T47D (cell line): ENCODE data around the gene CREB5.
A peak's percentile ranks its signal among the peaks of the same experiment; 100 is the strongest.

Experiments used
- DNase-seq, 2 experiments: peaks; one replicate each; pipeline versions ENCODE4 v3.0.0 to v3.0.0-alpha.2; 2011 to 2012; ENCODE audit warnings: low read depth in 1 of 2, low spot score in 1 of 2
- JUND ChIP-seq: IDR thresholded peaks from 2 replicates; pipeline ENCODE4 v1.6.1; 2012; ENCODE audit warnings: low read depth
- in situ Hi-C: cut with HindIII; loops from 2 replicates; pipeline ENCODE4 v1.10.0; 2016; ENCODE audit warnings: low sequenced_read_pairs, low pct_unique_long_range_greater_than_20kb

Gene CREB5

DNA sequence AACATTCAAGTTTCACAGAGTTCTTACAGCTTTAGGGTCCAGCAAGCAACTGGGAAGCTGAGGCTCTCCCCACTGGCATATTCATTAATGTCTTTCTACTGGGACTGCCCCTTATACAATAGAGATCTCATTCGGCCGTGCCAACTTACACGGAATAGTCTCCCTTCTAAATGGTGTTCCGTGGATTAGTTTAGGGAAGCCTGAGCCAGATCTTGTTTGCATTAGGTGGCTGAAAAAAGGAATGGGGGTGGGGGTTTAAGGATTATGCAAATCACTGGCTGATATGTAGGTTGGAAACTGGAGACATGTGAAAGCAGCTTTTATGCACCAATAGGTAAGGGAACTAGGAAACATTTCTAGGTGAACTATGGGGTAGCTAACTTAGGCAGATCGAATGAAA lies 327.5 kb downstream of the CREB5 start:
- no peak for DNase-seq
- TF ChIP-seq JUND: no peak
- in situ Hi-C loops: no loop called here

- in situ Hi-C loops: no loop called here
- DNase-seq: no peak
- no peak for TF ChIP-seq JUND
Observed at GRCh38 chr7:28744951-28745350, 332.6 kb downstream of the CREB5 start.

- no peak for DNase-seq
- in situ Hi-C loops: no loop called here
- TF ChIP-seq JUND: no peak
Observed at GRCh38 chr7:28745351-28745750, 333.0 kb downstream of the CREB5 start.

GRCh38 chr7:28747404-28747803 lies 335.1 kb downstream of the CREB5 start:
- in situ Hi-C loops: no loop called here
- no peak for DNase-seq
- no peak for TF ChIP-seq JUND

DNA sequence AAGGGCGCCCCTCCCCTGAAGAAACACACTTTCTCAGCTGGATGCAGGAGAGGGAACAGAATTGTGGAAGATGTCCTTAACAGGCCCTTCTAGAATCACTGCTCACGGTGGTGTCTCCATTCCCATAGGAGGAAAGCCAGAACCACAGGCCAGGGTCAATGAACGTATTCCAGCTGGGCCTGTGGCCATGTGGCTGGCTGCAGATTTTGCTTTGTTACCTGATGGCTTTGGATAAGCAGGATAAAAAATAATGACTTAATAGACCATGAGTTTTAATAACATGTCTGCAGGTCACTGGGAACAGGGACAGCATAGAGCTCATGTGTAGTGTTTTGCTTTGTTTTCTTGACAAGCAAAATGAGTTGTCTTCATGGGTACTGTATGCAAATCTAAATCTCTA lies 335.5 kb downstream of the CREB5 start:
- TF ChIP-seq JUND: no peak
- DNase-seq: no peak
- in situ Hi-C loops: no loop called here

DNA sequence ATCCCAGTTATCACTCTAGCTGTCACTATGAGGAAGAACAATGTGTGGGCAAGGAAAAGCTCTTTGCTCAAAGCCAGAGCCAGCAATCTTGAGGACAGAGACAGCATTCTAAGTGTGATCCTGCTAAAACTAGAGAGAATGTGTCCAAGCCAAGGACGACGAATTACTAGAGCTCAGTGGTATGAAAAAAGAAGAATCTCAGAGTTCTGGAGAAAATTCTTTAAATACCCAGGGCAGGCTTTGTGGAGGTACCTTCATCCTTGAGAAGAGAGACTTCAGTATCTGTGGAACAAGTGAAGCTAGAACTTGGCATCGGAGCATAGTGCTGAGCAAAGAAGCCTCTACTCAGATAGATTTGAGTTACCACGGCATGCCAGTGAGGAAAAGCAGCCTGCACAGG lies 336.0 kb downstream of the CREB5 start:
- in situ Hi-C loops: no loop called here
- no peak for TF ChIP-seq JUND
- no peak for DNase-seq

DNA sequence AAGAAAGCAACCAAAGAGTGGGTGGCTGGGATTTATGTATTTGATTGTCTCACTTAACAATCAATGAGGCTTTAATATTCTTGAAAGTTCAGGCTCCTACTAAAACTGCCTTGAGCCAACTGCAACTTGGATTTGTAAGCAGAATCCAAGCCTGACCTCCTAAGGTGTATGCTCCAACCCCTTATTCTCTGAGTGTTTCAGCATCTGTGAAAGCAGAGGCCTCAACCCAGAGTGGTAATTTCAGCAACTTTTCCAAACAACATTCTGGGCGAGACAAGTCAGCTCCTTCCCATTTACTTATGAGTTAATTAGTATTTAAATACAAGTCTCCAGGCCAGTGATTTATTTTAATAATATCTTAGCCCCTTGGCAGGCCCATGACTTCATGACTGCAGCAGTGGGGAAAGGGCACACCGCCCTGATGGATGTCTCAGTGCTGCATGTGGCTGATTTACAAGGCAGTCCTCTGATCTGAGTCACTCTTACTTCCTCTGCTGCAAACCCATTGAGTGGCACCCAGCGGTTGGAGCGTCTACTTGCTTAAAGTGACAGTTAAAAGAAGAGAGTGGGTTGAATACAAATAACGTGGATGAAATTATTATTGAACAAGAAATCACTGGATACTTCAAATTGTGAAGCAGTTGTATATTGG lies 336.7 kb downstream of the CREB5 start:
- no peak for TF ChIP-seq JUND
- DNase-seq: no peak
- in situ Hi-C loops: no loop called here

DNA sequence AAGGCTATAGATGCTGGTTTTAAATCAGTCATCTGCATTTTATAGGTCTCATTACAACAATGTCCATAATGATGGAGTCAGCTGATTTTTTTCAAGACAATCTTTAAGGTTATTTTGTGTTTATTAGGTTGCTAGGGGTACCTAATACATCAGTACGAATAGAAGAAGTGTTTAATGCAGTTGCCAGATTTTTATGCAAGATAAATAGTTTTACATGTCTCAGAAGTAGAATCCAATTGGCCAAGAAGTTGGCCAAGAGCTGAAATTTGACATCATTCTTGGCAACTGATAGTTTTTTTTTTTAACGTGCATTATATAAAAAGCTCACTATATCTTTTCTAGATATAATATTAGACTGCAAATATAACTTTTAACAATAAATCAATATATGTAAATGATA lies 337.3 kb downstream of the CREB5 start:
- in situ Hi-C loops: no loop called here
- DNase-seq: no peak
- no peak for TF ChIP-seq JUND

DNA sequence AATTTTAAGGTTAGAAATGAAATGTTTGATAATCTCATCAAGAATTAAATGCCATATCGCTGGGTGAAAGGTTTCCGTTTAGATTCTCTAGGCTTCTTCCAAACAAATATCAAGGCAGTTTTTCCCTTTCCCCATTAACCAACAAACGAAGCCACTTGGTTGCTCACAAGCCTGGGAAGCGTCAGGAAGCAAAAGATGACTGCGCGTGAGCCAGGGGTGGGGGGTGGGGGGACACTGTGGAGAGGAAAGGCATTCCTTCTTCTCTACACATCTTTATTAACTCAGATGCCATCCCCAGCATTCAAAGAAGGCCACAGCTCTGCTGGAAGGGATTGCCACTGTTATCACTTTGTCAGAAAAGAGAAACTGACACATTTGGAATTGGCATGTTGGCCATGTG lies 338.7 kb downstream of the CREB5 start:
- in situ Hi-C loops: no loop called here
- no peak for DNase-seq
- TF ChIP-seq JUND: no peak

DNA sequence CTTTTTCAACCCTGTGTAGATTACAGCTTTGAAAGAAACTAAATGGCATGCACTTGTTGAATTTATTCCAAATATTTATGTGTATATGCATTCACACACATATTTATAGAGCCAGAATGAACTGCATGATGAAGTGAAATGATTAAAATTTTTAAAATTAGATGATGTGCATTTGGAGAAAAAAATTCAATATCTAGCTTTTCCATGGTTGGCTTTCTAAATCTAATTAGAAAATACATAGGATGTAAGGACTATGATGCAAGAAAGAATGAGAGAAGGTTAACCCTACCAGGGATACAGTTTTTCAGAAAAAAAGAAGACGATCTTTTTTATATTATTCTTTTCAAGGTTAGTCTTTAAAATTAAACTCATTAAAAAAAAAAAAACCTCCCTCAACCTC lies 341.3 kb downstream of the CREB5 start:
- in situ Hi-C loops: no loop called here
- no peak for TF ChIP-seq JUND

DNA sequence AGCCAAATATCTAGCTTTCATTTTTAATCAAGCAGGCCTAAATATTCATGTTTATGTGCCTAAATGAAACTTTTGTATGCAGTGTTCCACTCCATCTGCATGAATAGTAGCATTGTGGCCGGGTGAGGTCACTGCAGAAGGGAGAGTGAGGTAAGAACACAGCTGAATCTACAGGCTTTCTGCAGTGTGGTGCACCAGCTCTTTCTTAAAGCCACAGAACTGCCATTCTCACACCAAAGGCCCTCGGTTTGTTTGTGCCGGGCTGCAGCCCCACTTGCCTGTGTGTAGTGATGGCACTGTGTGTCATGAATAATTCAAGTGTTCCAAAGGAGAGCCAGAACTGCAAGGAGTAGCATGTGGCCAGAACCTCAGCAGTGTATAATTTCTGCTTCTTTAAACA lies 341.7 kb downstream of the CREB5 start:
- DNase-seq: peak; percentile 39 to 74
- TF ChIP-seq JUND: no peak
- in situ Hi-C loops: no loop called here

More for the DNA sequence above, 341.3 kb downstream of the CREB5 start:
- DNase-seq: no peak

DNA sequence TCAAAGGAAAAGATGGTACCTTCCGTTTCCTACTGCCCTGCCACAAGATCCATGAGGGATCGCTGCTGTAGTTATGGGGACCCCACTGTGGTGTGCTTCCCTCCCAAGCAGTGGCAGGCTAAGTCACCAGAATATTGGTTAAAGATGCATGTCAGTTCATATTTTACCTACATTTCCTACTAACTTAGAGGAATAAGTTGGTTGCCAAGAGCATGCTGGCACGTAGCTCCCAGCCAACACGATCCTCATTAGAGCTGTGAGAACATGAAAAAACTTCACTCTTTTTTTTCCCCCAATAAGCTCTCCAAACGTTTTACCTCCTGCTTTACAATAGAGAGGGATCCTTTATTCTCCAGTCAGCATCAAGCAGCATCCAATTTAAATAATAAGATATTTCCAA lies 342.1 kb downstream of the CREB5 start:
- in situ Hi-C loops: no loop called here
- TF ChIP-seq JUND: no peak

DNA sequence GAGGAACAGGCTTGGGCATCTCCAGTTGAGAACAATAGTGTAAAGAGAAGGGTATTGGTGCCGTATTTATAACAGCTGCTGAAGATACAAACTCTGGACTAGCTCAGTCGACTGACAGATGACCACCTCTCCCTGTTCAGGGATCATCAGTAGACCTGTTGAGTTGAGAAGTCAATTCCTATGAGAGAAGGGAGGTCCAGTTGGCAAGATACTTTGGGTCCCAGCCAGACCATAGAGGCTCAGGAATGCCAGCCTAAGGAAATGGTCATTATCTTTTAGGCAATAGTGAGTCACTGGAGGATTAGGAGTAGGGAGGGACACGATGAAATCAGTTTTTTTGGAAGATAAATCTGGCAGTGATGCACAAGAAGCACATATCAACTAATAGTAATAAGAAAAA lies 342.9 kb downstream of the CREB5 start:
- in situ Hi-C loops: no loop called here
- DNase-seq: no peak
- TF ChIP-seq JUND: no peak

More for the DNA sequence above, 342.1 kb downstream of the CREB5 start:
- DNase-seq: no peak

DNA sequence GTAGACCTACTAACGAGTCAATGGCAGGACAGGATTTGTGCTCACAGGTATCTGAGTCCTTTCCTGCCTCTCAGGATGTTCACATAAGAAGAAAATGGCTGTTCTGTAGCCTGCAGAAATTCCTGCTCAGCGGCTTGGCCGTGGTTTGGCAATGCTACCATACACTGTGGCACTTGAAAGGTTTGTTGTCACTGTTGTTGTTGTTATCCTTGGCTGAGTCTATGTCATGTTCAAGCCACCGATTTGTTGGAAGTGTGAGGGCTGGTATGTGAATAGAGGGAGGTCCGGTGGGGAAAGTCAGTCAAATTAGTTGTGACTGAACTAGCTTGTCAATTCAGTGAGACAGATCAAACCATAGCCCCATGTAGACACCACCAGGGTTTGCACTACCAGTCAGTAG lies 345.9 kb downstream of the CREB5 start:
- in situ Hi-C loops: no loop called here
- no peak for DNase-seq
- no peak for TF ChIP-seq JUND
